GM12874 (cell line): Measurements from ENCODE around the gene FRMD4B.

Experiments used
- TF ChIP-seq, protein P1 (sequence below): IDR thresholded peaks from 2 replicates; pipeline ENCODE4 v1.5.1; 2011; ENCODE audit warnings: low read depth, mild to moderate bottlenecking, control low read depth, low read length, moderate library complexity; ENCODE audit not compliant: insufficient read depth

FRMD4B gene

GRCh38 chr3:69244039-69244438 is 141.8 kb downstream of the FRMD4B start:
- TF ChIP-seq, protein P1, sequence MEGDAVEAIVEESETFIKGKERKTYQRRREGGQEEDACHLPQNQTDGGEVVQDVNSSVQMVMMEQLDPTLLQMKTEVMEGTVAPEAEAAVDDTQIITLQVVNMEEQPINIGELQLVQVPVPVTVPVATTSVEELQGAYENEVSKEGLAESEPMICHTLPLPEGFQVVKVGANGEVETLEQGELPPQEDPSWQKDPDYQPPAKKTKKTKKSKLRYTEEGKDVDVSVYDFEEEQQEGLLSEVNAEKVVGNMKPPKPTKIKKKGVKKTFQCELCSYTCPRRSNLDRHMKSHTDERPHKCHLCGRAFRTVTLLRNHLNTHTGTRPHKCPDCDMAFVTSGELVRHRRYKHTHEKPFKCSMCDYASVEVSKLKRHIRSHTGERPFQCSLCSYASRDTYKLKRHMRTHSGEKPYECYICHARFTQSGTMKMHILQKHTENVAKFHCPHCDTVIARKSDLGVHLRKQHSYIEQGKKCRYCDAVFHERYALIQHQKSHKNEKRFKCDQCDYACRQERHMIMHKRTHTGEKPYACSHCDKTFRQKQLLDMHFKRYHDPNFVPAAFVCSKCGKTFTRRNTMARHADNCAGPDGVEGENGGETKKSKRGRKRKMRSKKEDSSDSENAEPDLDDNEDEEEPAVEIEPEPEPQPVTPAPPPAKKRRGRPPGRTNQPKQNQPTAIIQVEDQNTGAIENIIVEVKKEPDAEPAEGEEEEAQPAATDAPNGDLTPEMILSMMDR: no peak

GRCh38 chr3:69241769-69242168 is 144.1 kb downstream of the FRMD4B start:
- TF ChIP-seq, protein P1: no peak

- TF ChIP-seq, protein P1: no peak
Observed at GRCh38 chr3:69240651-69241568, 145.0 kb downstream of the FRMD4B start.

GRCh38 chr3:69239063-69239462 is 146.8 kb downstream of the FRMD4B start:
- TF ChIP-seq, protein P1: no peak

DNA sequence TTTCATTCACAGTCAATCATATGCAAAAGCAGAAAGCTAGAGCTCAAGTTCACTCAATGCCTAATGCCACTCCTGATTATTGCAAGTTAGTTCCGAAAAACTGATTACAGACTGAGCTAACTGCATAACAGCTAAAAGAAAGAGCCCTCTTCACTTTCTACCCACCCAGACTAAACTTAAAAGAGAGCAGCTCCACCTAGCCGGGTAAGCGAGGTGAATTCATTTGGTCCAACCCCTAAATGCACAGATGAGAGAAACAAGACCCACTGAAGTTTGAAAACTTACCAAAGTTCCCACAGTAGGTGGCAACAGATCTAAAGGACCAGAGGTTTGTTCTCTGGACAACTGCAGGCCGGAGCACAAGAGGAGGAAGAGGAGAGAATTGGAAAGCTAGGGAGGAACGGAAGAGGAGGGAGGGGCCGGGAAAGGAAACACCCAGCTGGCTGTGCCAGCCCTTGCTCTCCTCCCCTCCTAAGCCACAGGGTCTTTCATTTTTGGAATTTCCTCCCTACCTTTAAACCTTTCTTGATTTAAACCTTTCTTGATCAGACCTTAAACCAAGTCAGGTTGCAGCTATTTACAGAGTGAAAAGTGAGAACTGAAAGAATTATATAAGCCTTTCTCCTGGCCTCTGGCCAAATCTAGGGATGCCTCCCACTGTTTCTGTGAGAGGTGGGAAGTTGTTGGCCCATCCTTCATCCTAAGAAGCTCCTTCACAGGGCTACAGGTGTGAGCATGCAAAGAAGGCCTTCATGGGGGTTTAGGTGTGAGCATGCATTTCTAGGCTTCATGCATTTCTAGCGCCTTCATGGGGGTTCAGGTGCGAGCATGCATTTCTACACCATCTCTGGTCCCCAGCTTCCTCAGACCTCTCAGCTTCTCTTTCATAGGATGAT is 148.8 kb downstream of the FRMD4B start:
- TF ChIP-seq, protein P1: no peak

GRCh38 chr3:69235882-69236281 is 150.0 kb downstream of the FRMD4B start:
- TF ChIP-seq, protein P1: no peak

DNA sequence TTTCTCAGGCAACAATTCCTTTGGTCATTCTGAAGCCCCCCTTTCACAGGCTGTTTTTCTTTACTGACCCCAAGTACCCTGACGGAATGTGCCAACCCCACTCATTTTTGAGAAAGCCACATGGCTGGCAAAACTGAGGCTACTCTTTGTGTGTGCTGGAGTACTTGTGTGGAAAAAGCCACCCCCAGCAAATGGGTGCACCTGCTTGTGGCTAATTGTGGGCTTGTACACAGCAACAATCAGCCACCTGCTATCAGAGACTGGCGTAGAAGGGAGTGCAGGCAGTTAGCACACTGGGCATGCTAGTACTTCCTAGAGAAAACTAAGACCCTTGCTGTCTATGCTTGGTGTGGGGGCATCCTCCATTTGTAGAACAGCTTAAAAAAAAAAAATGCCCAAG is 153.4 kb downstream of the FRMD4B start:
- TF ChIP-seq, protein P1: no peak
